D721Med (cell line): ENCODE data around the gene HNRNPK.

Experiments
- DNase-seq: peaks from one replicate; pipeline ENCODE4 v3.0.0; 2011; ENCODE audit warnings: low spot score; ENCODE audit not compliant: insufficient read length
- FAIRE-seq: peaks from 2 replicates; lab custom pipeline; 2011; peaks lifted over from hg19 to GRCh38; lab: Jason Lieb, UNC
- CTCF ChIP-seq: IDR thresholded peaks from 2 replicates; pipeline ENCODE4 v1.5.1; 2012; ENCODE audit warnings: mild to moderate bottlenecking, control low read depth; ENCODE audit not compliant: insufficient read depth; ENCODE audit errors: missing control alignments

HNRNPK gene

GRCh38 chr9:83966209-83966582, 13.8 kb downstream of the HNRNPK start:
- FAIRE-seq (no peak), DNase-seq (no peak)
- TF ChIP-seq CTCF, result no peak

GRCh38 chr9:83965350-83966208, 14.4 kb downstream of the HNRNPK start:
- no peak for FAIRE-seq
- DNase-seq, result no peak

GRCh38 chr9:83964973-83965349, 15.1 kb downstream of the HNRNPK start:
- no peak for TF ChIP-seq CTCF
- FAIRE-seq (no peak), DNase-seq (no peak)

More at GRCh38 chr9:83965350-83966208, 14.4 kb downstream of the HNRNPK start:
- TF ChIP-seq CTCF, result no peak

GRCh38 chr9:83962165-83962564, 17.9 kb downstream of the HNRNPK start:
- FAIRE-seq (no peak), DNase-seq (no peak)
- no peak for TF ChIP-seq CTCF

GRCh38 chr9:83960991-83961390, 19.0 kb downstream of the HNRNPK start:
- FAIRE-seq (no peak), DNase-seq (no peak)
- TF ChIP-seq CTCF, result no peak

- DNase-seq (no peak), FAIRE-seq (no peak)
- TF ChIP-seq CTCF, result no peak
Observed at GRCh38 chr9:83959061-83959460, 21.0 kb downstream of the HNRNPK start.

GRCh38 chr9:83957248-83957513, 22.8 kb downstream of the HNRNPK start:
- no peak for TF ChIP-seq CTCF
- DNase-seq (no peak), FAIRE-seq (no peak)
